Osteocyte (in vitro differentiated cells): Measurements from ENCODE around the gene ZNF821. TPM values are rescaled to one million over a fixed set of nuclear protein-coding genes. Genes with fewer than 3 reads are reported as not detected.
"Not testable (repeated sequence)": the region's sequence is repeated elsewhere in the genome, so short reads cannot be mapped to it uniquely, and the experiment has no call there.

ENCODE experiments used
- DNase-seq: peaks from one replicate; pipeline ENCODE4 v3.0.0; 2021; ENCODE audit warnings: mixed read lengths; ENCODE audit not compliant: unreplicated experiment; ENCODE audit errors: extremely low spot score
- H3K27ac Mint-ChIP-seq: one replicate; pipeline ENCODE4 v1.8.0; 2021; ENCODE audit warnings: mild to moderate bottlenecking, mixed read lengths; ENCODE audit not compliant: unreplicated experiment
- H3K27me3 Mint-ChIP-seq: one replicate; pipeline ENCODE4 v1.8.0; 2021; ENCODE audit warnings: mixed read lengths; ENCODE audit not compliant: unreplicated experiment
- H3K36me3 Mint-ChIP-seq: one replicate; pipeline ENCODE4 v1.8.0; 2021; ENCODE audit warnings: mixed read lengths; ENCODE audit not compliant: unreplicated experiment
- H3K4me1 Mint-ChIP-seq: one replicate; pipeline ENCODE4 v1.8.0; 2021; ENCODE audit warnings: mixed read lengths; ENCODE audit not compliant: unreplicated experiment
- H3K4me3 Mint-ChIP-seq: one replicate; pipeline ENCODE4 v1.8.0; 2021; ENCODE audit warnings: mild to moderate bottlenecking, moderate library complexity, mixed read lengths; ENCODE audit not compliant: unreplicated experiment
- H3K9me3 Mint-ChIP-seq: one replicate; pipeline ENCODE4 v1.8.0; 2021; ENCODE audit warnings: mixed read lengths; ENCODE audit not compliant: unreplicated experiment
- CTCF ChIP-seq: fragments of 200-600 bp; sonication (generic); IDR thresholded peaks from 2 replicates; pipeline ENCODE4 v1.5.0; 2021; ENCODE audit warnings: antibody characterized with exemption, mild to moderate bottlenecking, moderate library complexity
- total RNA-seq: library from RNA; stranded (reverse); gene quantifications from 2 replicates; pipeline ENCODE4 v1.2.1, GENCODE V29; 2021

Gene ZNF821
- total RNA-seq, 1 donor from 2014 or later: 14.1 TPM

GRCh38 chr16:71840052-71840451, 43.9 kb downstream of the ZNF821 start:
- no peak overlapping the region for H3K27ac Mint-ChIP-seq
- no peak for TF ChIP-seq CTCF
- no peak for DNase-seq

GRCh38 chr16:71837150-71837549, 46.8 kb downstream of the ZNF821 start:
- no peaks in the 10 kb centered on the region for H3K27me3 Mint-ChIP-seq
- TF ChIP-seq CTCF: no peak
- no peaks in the 10 kb centered on the region for H3K36me3 Mint-ChIP-seq
- H3K4me1 Mint-ChIP-seq: no peaks in the 10 kb centered on the region
- no peaks in the 10 kb centered on the region for H3K9me3 Mint-ChIP-seq
- no peak overlapping the region for H3K27ac Mint-ChIP-seq
- no peak overlapping the region for H3K4me3 Mint-ChIP-seq
- DNase-seq: no peak

More at GRCh38 chr16:71840052-71840451, 43.9 kb downstream of the ZNF821 start:
- Mint-ChIP-seq H3K4me1 (peaks cover 3% of the 10 kb centered on the region), H3K4me3 (no peak overlapping the region), H3K36me3 (no peaks in the 10 kb centered on the region), H3K9me3 (no peaks in the 10 kb centered on the region), H3K27me3 (no peaks in the 10 kb centered on the region)

- no peak for TF ChIP-seq CTCF
- H3K27me3 Mint-ChIP-seq: no peaks in the 10 kb centered on the region
- DNase-seq: no peak
- H3K27ac Mint-ChIP-seq: no peak overlapping the region
- no peaks in the 10 kb centered on the region for H3K9me3 Mint-ChIP-seq
- no peaks in the 10 kb centered on the region for H3K36me3 Mint-ChIP-seq
- no peaks in the 10 kb centered on the region for H3K4me1 Mint-ChIP-seq
- H3K4me3 Mint-ChIP-seq: no peak overlapping the region
Observed at GRCh38 chr16:71834291-71834690, 49.7 kb downstream of the ZNF821 start.

- H3K9me3 Mint-ChIP-seq, H3K4me3 Mint-ChIP-seq, H3K4me1 Mint-ChIP-seq, H3K27ac Mint-ChIP-seq, H3K36me3 Mint-ChIP-seq, DNase-seq, H3K27me3 Mint-ChIP-seq: not testable (repeated sequence)
Observed at GRCh38 chr16:71832112-71832511, 51.9 kb downstream of the ZNF821 start.

GRCh38 chr16:71831698-71832097, 52.3 kb downstream of the ZNF821 start:
- H3K27me3 Mint-ChIP-seq, H3K36me3 Mint-ChIP-seq, H3K27ac Mint-ChIP-seq, DNase-seq, H3K9me3 Mint-ChIP-seq, H3K4me1 Mint-ChIP-seq, H3K4me3 Mint-ChIP-seq: not testable (repeated sequence)

- Mint-ChIP-seq H3K9me3 (peaks cover 4% of the 10 kb centered on the region), H3K36me3 (no peaks in the 10 kb centered on the region), H3K4me3 (no peak overlapping the region), H3K4me1 (no peaks in the 10 kb centered on the region), H3K27ac (no peak overlapping the region), H3K27me3 (no peaks in the 10 kb centered on the region)
- DNase-seq: no peak
- TF ChIP-seq CTCF: no peak
Observed at GRCh38 chr16:71830359-71830758, 53.6 kb downstream of the ZNF821 start.
